GM18868 (cell line): ENCODE measurements around the gene SHANK2.

ENCODE experiments used
- ATAC-seq: cut with Tn5 transposase; IDR thresholded peaks from one replicate; pipeline ENCODE4 v1.9.1; 2021; ENCODE audit warnings: mild to moderate bottlenecking, moderate library complexity; ENCODE audit not compliant: unreplicated experiment

SHANK2 gene

GRCh38 chr11:71269603-71270511 is 17.5 kb upstream of the SHANK2 start:
- no peak for ATAC-seq

GRCh38 chr11:71268706-71269321 is 16.4 kb upstream of the SHANK2 start:
- ATAC-seq, result no peak

GRCh38 chr11:71267807-71268421 is 15.5 kb upstream of the SHANK2 start:
- ATAC-seq, result no peak

GRCh38 chr11:71266114-71266833 is 13.9 kb upstream of the SHANK2 start:
- no peak for ATAC-seq

GRCh38 chr11:71265559-71266092 is 13.2 kb upstream of the SHANK2 start:
- ATAC-seq, result no peak

GRCh38 chr11:71263386-71263785 is 11.0 kb upstream of the SHANK2 start:
- ATAC-seq, result no peak

GRCh38 chr11:71255800-71256479 is 3.6 kb upstream of the SHANK2 start:
- no peak for ATAC-seq

- ATAC-seq, result no peak
Observed at GRCh38 chr11:71255323-71255722, 2.9 kb upstream of the SHANK2 start.

- no peak for ATAC-seq
Observed at GRCh38 chr11:71253794-71254193, 1.4 kb upstream of the SHANK2 start.

- ATAC-seq, result no peak
Observed at GRCh38 chr11:71252770-71253730, 673 bp upstream of the SHANK2 start.

- no peak for ATAC-seq
Observed at GRCh38 chr11:71251761-71252268, 562 bp downstream of the SHANK2 start.

GRCh38 chr11:71251151-71251721 is 1.1 kb downstream of the SHANK2 start:
- ATAC-seq, result no peak

- no peak for ATAC-seq
Observed at GRCh38 chr11:71250523-71251150, 1.7 kb downstream of the SHANK2 start.

GRCh38 chr11:71249301-71249700 is 3.1 kb downstream of the SHANK2 start:
- no peak for ATAC-seq

GRCh38 chr11:71248656-71249055 is 3.7 kb downstream of the SHANK2 start:
- ATAC-seq, result no peak

- ATAC-seq, result no peak
Observed at GRCh38 chr11:71248251-71248570, 4.2 kb downstream of the SHANK2 start.

GRCh38 chr11:71247551-71248250 is 4.7 kb downstream of the SHANK2 start:
- no peak for ATAC-seq

GRCh38 chr11:71246559-71246958 is 5.8 kb downstream of the SHANK2 start:
- no peak for ATAC-seq
